Large intestine (tissue), 3 donors: ENCODE data around the gene PHETA1. TPM values are rescaled to one million over a fixed set of nuclear protein-coding genes. Genes with fewer than 3 reads are reported as not detected.

Experiments
- DNase-seq, 2 donors: peaks; one replicate each; pipeline versions ENCODE4 v3.0.0 to v3.0.0-alpha.2; 2013
- H3K27ac ChIP-seq: one replicate; pipeline ENCODE4 v1.5.1; 2013; ENCODE audit warnings: low read length
- H3K27me3 ChIP-seq: 2 replicates; pipeline ENCODE4 v1.6.1; 2013; ENCODE audit warnings: low read length; ENCODE audit not compliant: control insufficient read depth, insufficient read depth
- H3K36me3 ChIP-seq: 2 replicates; pipeline ENCODE4 v1.6.1; 2013; ENCODE audit warnings: low read length; ENCODE audit not compliant: control insufficient read depth, insufficient read depth
- H3K4me1 ChIP-seq: one replicate; pipeline ENCODE4 v1.6.1; 2013; ENCODE audit warnings: low read length; ENCODE audit not compliant: control insufficient read depth, insufficient read depth
- H3K4me3 ChIP-seq: one replicate; pipeline ENCODE4 v1.5.1; 2013; ENCODE audit warnings: low read length
- H3K9me3 ChIP-seq: one replicate; pipeline ENCODE4 v1.6.1; 2013; ENCODE audit warnings: mild to moderate bottlenecking, low read depth, low read length, moderate library complexity; ENCODE audit not compliant: control insufficient read depth
- WGBS: methylation state at CpG from one replicate; pipeline ENCODE4 v1.1.5; 2013; ENCODE audit warnings: low lambda C conversion rate; ENCODE audit not compliant: insufficient coverage; 5-methylcytosine and 5-hydroxymethylcytosine counted together
- polyA plus RNA-seq: library from polyadenylated mRNA; unstranded; fragments of 120-200 nt; gene quantifications from one replicate; pipeline ENCODE4 v1.2.1, GENCODE V29; 2013

The PHETA1 gene
- polyA plus RNA-seq, 1 donor: 85.8 TPM

DNA sequence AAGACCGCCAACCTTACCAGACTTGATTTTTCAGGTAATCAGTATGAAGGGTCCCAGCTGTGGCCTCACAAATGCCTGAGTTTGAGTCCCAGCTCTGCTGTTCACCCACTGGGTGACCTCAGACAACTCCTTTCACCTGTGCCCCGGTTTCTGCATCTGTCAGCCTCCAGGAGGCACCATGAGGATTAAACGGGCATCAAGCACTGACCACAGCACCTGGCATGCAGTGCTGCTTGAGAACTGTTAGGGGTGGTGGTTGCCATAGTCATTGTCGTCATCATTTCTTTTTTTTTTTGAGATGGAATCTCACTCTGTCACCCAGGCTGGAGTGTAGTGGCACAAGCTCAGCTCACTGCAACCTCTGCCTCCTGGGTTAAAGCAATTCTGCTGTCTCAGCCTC, 57.9 kb downstream of the PHETA1 start:
- no peak overlapping the region for H3K4me3 ChIP-seq
- H3K27ac ChIP-seq: no peak overlapping the region
- WGBS: no CpG with 5 or more reads among the region's 4 CpGs
- no peak for DNase-seq
- H3K9me3 ChIP-seq: peaks cover 5% of the 10 kb centered on the region
- no peaks in the 10 kb centered on the region for H3K27me3 ChIP-seq
- no peaks in the 10 kb centered on the region for H3K4me1 ChIP-seq
- H3K36me3 ChIP-seq: no peaks in the 10 kb centered on the region

Other genes starting within 250 kb of the PHETA1 start
- gene SH2B3, start 36.8 kb upstream of the PHETA1 start, polyA plus RNA-seq: 10.8 TPM
- gene ATXN2, start 230.2 kb upstream of the PHETA1 start, polyA plus RNA-seq: 54.3 TPM